ENCODE data around the gene PDGFA.
"Not testable (repeated sequence)": the region's sequence is repeated elsewhere in the genome, so short reads cannot be mapped to it uniquely, and the experiment has no call there.

PDGFA gene

DNA sequence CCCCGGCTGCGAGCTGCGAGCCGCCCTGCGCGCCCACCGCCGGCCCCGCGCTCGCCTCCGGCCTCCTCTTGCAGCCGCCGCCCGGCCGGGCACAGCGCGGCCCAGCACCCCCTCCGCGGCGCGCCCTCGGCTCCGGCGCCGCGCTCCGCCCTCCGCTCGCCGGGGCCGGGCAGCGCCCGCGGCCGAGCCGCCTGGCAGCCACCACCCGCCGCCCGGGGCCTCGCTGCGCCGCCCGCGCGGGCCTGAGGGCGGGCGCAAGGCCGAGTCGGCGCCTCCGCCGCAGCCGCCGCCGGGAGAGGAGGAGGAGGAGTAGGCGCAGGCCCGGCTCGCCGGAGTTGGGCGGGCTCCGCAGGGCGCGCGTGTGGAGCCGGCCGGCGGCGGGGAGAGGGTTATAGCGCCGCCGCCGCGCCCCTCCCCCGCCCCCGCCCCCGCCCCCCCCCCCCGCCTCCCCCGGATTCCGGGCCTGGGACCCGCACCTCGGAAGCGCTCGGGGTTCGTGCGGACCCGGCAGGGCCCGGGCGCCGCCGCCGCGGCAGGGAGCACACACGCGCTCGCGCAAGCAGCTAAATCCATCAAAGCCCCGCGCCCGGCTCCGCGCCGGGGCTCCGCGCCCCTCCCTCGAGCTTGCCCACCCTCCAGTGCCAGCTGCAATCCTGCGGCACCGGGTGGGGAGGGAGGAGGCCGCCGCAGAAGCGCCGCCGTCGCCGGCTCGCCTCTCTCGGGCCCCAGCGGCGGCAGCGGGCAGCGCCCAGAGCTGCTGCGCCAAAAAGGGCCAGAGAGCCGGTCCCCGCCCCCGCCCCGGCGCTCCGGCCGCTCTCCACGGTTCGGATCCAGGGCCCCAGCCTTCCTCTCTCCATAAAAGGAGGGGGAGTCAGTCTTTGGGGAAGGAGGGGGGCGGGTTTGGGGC is at the start of gene PDGFA:
Gene PDGFA (minus strand): TSS at position 363 of the 907 bp plus-strand sequence. CDS start 845 bp downstream, outside the sequence.
- peak in 1 of 2 experiments; percentile 9 for DNase-seq

DNA sequence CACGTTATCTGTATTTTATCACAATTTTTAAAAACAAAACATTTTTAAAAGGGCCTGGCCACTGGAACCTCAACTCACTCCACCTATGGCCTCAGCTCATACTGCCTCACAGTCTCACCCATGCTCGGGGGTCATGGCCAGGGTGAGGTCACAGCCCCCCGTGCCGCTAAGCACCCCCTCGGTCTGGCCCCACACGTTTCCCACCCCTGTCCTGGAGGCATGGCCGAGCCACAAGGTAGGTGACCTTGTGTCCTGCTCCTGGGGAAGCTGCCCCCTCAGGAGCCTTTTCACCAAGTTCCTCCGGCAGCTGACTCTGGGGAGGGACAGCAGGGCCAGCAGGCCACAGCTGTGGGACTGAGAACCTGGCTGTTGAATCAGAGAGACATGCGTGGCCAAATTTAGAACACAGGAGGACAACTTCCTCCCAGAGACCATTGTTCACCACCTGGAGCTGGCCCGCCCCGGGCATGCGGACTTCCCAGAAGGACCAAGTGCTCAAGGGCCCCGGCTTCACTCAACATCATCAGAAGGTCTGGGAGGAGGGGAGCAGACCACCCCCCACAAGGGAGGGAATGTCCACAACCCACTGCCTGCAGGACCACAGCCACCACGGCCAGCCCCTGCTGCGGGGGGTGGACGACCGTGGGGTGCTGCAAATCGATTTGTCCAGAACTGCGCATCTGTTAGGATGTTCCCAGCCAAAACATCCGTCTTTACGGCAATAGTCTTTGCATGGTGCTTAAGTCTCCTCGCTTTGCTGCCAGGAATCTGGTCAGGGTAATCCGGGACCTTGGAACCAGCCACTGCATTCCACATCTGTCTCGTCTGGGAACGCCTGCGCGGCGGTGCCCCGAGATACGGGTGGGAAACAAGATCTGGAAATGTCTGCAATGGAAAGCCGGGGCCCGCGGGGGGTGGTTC is 48.6 kb upstream of the PDGFA start:
- DNase-seq, result no peak

DNA sequence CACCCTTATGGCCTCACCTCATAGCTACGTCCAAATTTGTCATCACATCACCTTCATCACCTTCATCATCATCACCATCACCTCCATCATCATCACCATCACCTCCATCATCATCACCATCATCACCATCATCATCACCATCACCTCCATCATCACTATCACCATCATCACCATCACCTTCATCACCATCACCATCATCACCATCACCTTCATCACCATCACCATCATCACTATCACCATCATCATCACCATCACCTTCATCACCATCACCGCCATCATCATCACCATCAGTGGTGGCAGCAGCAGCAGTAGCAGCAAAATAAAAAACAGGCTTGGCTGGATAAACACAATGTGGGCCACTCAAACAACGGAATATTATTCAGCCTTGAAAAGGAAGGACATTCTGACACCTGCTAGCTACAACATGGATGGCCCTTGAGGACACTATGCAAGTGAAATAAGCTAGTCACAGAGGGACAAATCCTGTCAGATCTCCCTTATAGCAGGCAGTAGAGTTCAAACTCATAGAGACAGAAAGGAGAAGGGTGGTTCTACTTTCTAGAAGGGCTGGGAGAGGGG is 47.7 kb upstream of the PDGFA start:
- no peak for DNase-seq

DNA sequence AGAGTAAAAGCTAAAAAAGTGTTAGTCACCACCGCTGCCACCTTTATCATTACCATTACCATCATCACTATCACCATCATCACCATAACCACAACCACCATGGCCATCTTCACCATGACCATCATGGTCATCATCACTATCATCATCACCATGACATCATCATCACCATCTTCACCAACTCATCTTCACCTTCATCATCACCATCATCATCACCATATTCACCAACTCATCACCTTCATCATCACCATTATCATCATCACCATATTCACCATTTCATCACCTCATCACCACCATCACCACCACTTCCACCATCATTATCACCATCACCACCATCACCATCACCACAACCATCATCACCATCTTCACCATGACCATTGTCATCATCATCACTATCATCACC is 46.5 kb upstream of the PDGFA start:
- DNase-seq, result no peak

DNA sequence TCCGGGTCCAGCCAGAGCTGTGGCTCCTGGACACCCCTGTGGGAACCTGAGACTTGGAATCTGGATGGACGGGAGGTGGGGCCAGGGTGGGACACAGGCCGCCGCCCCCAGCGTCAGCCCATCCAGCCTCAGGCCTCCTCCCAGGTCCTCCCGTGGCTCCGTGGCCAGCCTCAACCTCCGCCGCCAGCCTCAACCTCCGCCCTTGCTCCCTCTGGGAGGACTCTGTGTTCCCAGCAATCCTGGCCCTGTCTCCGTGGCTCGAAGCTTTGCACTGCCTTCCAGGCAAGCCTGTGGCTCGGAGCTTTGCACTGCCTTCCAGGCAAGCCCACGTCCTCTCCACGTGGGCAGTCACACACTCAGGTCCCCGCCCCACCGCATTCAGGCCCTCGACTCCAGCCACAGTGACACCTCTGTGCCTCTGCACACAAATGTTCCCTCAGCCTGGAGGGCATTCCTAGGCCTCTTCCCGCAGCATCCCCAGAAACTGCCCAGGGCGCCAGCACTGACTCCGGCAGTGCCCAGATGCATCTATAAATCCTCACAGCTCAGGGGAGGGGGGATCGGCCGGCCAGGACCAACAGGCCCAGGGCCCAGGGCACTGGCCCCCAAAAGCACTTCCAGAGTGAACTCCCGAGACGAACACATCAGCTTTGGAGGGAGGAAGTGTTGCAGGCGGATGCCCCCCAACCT is 44.7 kb upstream of the PDGFA start:
- no peak for DNase-seq

DNA sequence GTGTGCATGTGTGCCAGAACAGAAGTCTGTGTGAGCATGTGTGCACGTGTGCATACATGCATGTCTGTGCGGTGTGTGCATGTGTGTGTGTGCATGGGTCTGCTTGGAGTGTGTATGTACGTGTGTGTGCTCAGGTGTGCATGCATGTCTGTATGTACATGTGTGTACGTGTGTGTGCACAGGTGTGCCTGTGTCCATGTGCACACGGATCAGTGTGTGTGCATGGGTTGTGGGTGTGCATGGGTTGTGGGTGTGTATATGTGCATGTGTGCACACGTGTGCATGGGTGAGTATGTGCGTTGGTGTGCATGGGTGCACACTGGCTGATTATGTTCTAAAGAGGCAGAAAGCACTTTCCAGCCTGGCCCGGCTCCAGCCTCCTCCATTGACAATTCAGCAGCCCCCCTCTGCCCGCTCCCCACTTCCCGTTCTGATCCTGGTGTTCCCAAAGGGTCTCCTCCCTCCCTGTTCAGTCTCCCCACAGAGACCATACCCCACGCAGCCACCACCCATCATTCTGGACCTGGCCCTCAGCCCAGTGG is 44.1 kb upstream of the PDGFA start:
- no peak for DNase-seq

DNA sequence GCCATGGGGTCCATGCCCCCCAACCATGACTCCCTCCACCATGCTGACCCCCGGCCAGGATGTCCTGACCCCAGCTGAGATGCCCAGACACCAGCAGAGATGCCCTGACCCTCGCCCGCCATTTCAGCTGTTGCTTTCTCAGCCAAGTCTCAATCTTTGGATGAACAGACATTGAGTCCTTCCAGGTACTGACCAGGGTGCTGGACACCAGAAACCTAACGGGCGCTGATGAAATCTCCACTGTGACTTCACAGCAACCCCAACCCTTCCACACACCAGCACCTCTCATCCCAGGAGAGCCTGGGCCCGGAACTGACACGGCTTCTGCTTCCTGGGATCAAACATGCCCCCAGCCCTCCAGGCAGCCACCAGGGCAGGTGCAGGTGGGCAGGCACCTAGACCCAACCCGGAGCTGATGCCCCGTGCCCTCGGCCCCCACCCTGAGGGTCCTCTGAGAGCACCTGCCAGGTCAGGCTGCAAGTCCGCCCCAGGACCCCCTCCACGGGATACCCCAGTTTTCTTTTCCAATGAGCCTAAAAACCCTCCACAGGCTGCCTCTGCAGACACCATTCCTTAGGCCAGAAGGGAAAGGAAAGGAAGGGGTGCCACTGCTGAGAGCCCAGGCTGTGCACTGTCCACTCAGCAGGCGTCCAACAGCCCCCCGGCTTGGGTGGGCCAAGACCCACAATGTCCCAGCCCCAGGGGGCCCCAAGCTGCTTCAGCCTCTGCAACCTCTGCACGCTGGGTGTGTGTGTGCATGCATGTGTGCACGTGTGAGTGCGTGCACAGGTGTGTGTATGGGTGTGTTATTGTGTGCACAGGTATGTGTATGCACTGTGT is 43.4 kb upstream of the PDGFA start:
- DNase-seq, result no peak

DNA sequence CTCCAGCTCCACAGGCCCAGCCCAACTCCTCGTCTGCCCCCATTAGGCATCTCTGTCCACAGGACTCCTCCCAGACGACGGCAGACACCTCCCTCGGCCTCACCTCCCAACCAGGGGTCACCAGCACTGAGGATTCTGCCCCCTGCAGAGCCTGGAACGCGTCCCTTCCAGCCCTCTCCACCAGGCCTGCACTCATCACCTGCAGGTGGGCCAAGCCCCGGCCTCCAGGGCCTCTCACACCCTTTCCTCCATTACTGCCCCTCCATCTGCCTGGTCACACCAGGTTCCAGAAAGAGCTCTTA is 42.7 kb upstream of the PDGFA start:
- DNase-seq, result no peak

DNA sequence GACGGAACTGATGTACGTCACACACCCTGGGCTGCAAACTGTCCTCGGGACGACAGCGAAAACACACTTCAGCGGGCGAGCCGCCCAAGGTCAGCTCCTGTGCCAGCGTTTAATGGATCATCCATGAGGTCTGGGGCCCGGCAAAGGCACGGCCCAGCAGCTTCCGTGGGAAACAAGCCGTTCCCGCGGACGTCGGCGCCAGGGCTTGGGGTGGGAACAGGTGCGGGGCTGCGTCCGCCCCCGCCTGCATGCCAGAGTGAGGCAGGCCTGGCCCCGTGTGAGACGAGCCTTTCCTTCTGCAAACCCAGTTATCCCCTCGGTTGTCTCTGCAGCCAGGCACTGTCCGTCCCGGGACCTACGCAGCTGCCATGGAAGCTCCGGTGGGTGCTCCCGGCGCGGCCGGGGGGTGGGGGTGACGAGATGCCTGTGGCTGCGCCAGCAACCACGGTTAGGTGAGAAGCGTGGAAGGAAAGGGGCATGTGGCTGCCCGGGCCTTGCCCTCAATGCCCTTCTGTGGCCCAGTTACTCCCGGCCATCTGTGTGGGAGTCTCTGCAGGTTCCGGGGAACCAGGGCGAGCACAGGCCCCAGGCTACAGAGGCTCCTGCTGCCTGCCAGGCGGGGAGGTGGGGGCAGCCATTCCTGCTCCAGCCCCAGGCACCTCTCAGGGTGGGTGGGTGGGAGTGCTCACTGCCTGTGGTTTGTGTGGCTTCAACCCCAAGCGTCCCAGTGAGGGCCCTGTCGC is 42.2 kb upstream of the PDGFA start:
- DNase-seq, result no peak

DNA sequence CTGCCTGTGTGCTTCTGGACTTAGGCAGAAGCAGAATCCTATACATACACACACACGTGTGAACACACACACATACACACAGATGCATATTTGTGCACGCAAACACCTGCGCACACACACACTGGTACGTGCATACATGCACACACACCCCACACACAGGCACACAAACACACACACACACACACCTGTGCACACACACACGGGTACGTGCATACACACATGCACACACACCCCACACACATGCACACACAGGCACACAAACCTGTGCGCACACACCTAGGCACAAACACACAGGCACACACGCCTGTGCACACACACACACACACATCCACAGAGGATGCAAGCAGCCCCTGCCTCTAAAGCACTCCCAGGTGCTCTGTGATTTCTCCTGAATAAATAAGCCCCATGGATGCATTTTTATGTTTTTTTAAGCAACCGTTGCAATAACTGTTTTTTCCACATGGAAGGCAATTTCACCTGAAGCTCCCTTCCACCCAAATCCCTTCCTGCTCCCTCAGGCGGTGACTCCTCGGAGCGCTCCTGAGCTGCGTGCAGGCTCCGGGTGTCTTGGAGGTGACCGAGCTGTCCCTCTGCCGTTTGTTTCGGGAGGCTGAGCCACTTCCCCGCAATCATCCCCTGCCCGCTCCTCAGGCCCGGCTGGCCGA is 41.5 kb upstream of the PDGFA start:
- DNase-seq, result no peak

DNA sequence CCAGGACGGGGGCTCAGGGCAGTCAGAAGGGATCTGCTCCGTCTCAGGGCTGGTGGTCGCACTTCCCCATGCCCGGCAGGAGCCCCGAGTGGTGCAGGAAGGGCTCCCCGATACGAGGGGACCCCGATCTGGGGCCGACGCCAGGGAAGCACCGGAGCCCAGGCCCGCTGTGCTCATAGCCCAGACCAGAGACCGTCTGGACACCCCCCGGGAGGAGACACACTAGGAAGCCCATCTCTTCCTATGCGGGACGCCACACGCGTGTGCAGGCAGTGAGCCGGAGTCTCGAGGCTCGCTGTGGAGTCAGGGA is 39.7 kb upstream of the PDGFA start:
- DNase-seq, result no peak

DNA sequence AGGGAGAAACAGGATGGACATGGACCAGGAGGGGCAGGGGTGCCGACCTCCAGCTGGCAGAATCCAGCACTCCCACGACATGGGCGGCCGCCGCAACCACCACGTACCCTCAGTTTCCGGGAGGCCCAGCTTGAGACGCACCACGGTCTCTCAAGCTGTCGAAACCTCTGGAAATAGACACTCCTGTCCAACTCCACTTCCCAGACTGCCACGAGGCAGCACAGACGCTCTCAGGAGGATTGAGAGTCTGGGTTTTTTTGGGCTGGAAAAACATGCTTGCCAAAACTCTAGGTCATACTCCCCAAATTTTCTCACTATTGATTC is 37.9 kb upstream of the PDGFA start:
- DNase-seq, result no peak

DNA sequence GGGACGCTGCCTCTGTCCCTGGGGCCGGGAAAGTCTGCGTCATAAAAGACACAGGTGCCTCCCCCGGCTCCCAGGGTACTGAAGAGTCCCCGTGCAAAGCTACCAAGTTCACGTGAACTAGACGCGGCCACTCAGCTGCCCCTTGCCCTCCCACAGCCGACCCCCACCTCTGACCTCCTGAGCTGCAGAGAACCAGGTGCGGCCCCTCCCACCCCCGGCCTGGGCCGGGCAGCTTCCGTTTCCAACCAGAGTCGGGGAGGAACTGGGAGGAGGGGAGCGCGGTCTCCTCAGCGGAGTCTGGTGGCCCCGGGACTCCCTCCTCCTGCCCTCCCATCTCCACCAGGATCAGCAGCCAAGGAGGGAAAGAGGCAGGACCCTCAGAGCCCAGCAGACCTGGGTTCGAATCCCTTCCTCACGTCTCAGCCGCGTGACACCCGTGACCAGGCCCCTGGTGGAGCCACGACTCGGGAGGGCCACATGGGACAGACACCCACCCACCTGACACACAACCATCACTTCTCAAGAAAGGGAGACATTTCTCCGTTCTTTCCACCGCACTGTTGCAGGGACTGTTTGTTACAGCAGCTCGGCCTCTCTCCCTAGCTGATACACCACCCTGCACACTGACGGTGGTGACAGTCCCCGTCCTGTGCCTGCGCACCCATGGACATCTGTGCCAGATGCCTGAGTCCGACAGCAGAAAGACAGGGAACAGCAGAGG is 37.4 kb upstream of the PDGFA start:
- no peak for DNase-seq

DNA sequence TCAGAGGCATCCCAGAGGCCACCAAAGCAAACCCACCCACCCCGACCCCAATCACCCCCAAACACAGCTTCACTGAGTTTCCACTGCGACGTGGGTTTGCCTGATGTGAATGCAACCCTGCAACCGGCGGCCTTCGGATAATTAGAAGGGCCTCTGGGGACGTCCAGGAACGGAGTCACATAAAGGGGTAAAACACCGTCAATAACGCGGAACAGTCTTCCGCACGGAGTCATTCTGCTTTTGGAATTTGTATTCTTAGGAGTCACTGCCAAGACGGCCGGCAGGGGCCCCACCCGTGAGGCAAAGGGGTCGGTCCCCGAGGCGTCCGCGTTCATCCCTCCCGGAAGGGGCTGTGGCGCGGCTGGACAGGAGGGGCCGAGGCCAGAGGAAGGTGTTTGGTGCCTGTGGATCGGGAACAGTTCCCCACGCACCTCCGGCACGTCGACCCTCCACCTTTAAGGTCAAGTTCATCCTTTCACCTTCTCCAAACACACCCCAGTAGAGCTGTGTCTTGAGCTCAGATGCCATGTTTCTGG is 36.7 kb upstream of the PDGFA start:
- no peak for DNase-seq

DNA sequence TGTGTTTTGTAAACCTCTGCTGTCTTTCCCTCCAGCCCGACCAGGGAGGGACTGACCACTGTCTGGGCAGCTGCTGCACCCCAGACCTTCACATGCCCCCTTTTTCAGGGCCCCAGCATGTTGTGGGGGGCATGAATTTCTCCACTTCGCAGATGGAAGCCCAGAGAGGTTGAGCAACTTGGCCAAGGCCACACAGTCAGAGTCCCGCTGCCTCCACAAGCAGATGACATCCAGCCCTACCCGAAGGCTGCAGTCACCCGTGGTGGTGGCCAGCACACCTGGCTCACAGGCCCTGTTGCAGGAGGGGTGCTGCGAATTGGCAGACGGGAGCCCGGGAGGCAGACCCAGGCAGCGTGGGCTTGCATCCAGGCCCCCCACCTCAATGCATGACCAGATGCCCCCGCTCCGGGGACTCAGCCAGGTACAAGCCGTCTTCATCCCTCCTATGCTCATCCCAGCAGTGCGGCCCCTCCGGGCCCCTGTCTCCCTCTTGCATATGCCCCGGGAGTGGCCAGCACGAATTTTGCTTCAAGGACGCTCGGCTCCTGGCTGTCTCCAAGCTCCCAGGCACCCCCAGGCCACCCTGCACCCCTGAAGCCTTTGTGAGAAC is 36.0 kb upstream of the PDGFA start:
- no peak for DNase-seq

DNA sequence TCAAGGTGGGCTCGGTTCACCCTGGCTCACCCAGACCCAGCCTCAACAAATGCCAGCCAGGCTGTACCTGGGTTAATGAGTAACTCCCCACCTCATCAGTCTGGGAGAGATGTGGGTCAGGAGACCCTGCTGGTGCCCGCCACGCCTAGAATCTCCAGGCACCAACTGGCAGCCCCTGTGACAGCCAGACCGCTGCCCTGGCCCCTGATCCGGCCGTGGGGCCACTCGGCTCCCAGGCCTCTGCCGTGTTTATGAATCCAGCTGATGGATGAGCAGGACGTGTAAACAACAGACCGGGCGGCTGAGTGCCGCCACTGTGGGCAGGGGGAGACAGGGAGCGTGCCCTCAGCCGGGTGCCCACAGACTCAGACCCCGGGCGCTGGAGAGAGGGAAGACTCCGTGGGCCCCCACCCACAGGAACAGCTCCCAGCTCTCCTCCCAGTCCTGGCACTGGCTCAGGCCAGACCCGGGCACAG is 34.0 kb upstream of the PDGFA start:
- no peak for DNase-seq

DNA sequence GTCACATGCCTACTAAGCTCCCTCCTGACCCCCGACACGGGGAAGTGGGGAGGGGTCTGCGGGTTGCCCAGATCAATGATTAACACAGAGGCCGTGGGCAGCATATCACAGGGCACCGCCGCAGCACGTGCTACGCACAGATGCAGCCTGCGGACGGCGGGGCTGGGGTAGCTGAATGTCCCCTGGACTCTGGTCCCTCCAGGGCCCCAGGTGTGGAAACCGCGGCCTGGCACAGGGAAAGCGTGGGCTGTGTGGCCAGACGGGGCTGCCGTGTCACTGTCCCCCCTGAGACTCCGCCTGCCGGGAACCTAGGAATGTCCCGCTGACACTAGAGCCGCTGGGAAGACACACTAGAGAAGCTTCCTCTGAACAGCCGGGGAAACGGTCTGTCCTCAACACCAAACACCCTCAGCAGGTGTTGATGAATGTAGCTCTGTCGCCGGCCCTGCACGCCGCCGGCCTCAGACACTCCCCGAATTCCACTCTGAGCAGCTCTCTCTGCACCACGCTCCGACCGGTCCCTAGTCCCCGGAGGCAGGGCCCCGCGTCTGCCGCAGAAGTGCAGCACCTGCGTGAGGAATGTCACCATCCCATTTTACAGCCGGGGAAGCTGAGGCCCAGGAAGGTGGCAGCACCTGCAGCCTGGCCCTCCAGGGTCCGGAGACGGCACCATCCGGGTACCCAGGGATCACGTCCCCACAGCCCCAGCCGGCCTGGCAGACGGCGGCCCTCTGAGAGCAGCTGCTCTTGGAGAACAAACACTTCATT is 33.4 kb upstream of the PDGFA start:
- no peak for DNase-seq

DNA sequence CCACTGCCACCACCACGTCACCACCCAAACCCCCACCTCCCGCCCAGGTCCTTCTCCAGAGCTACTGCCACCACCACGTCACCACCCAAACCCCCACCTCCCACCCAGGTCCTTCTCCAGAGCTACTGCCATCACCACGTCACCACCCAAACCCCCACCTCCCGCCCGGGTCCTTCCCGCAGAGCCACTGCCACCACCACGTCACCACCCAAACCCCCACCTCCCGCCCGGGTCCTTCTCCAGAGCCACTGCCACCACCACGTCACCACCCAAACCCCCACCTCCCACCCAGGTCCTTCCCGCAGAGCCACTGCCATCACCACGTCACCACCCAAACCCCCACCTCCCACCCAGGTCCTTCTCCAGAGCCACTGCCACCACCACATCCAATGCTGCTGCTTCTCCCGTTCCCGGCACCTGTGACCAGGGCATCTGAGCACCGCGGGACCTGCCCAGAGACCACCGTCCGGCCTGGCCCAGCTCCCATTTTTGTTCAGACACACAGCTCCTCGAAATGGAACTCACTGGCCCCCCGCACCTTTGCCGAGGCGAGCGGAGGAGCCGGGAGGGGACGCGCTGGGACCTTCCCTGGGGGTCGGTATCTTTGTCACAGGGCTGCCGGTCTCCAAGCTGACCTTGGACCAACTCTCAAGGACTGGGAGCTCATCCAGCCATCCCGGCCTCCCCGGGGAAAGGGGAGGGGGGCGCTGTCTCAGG is 32.7 kb upstream of the PDGFA start:
- DNase-seq, result not testable (repeated sequence)
